DOHH2 (cell line): ENCODE results near the gene STPG4.

Source experiments
- H3F3A ChIP-seq: fragments of 200-600 bp; sonication (generic), shearing (Covaris generic); 2 replicates; pipeline ENCODE4 v1.6.0; 2016; ENCODE audit warnings: antibody characterized with exemption, mild to moderate bottlenecking; ENCODE audit not compliant: control insufficient read depth, insufficient read depth
- H3K27ac ChIP-seq: fragments of 200-600 bp; sonication (generic); 2 replicates; pipeline ENCODE4 v1.5.1; 2014; ENCODE audit warnings: low read depth, mild to moderate bottlenecking, low read length, moderate library complexity
- H3K27me3 ChIP-seq: fragments of 200-600 bp; sonication (generic); 2 replicates; pipeline ENCODE4 v1.6.1; 2014; ENCODE audit warnings: mild to moderate bottlenecking, low read length, mixed read lengths; ENCODE audit not compliant: control insufficient read depth
- H3K36me3 ChIP-seq: fragments of 200-600 bp; sonication (generic); 2 replicates; pipeline ENCODE4 v1.6.1; 2014; ENCODE audit warnings: mild to moderate bottlenecking, low read length, moderate library complexity, mixed read lengths; ENCODE audit not compliant: control insufficient read depth
- H3K4me1 ChIP-seq: fragments of 200-600 bp; sonication (generic); 2 replicates; pipeline ENCODE4 v1.6.1; 2014; ENCODE audit warnings: mild to moderate bottlenecking, low read length, mixed read lengths; ENCODE audit not compliant: control insufficient read depth
- H3K4me2 ChIP-seq: fragments of 200-600 bp; sonication (generic); 2 replicates; pipeline ENCODE4 v1.6.0; 2014; ENCODE audit warnings: mild to moderate bottlenecking, low read length, moderate library complexity
- H3K4me3 ChIP-seq: fragments of 200-600 bp; sonication (generic); 2 replicates; pipeline ENCODE4 v1.5.1; 2014; ENCODE audit warnings: mild to moderate bottlenecking, low read length, mixed read lengths
- H3K79me2 ChIP-seq: fragments of 200-600 bp; sonication (generic); 2 replicates; pipeline ENCODE4 v1.6.1; 2014; ENCODE audit warnings: mild to moderate bottlenecking, low read length, mixed read lengths; ENCODE audit not compliant: control insufficient read depth
- H3K9me2 ChIP-seq: fragments of 200-600 bp; sonication (generic); replicated peaks from 2 replicates; pipeline ENCODE4 v1.6.1; 2014; ENCODE audit warnings: mild to moderate bottlenecking, low read length, mixed read lengths; ENCODE audit not compliant: control insufficient read depth
- H3K9me3 ChIP-seq: fragments of 200-600 bp; sonication (generic); 2 replicates; pipeline ENCODE4 v1.6.1; 2014; ENCODE audit warnings: antibody characterized with exemption, low read length, mixed read lengths; ENCODE audit not compliant: control insufficient read depth, insufficient read depth
- H4K20me1 ChIP-seq: fragments of 200-600 bp; sonication (generic); 2 replicates; pipeline ENCODE4 v1.6.0; 2014; ENCODE audit warnings: low read depth, mild to moderate bottlenecking, antibody characterized with exemption, low read length, moderate library complexity; ENCODE audit not compliant: control insufficient read depth, insufficient read depth
- EZH2phosphoT487 ChIP-seq: fragments of 200-600 bp; sonication (generic); IDR thresholded peaks from 2 replicates; pipeline ENCODE4 v1.6.1; 2017; ENCODE audit warnings: borderline replicate concordance, mild to moderate bottlenecking, antibody characterized with exemption, low read length, moderate library complexity, mixed read lengths
- TF ChIP-seq, protein P1 (sequence below): fragments of 200-600 bp; sonication (generic); IDR thresholded peaks from one replicate; pipeline ENCODE4 v1.5.1; 2014; ENCODE audit warnings: antibody characterized with exemption, mild to moderate bottlenecking, low read depth, low read length; ENCODE audit not compliant: poor library complexity, severe bottlenecking

STPG4 gene, protein sequence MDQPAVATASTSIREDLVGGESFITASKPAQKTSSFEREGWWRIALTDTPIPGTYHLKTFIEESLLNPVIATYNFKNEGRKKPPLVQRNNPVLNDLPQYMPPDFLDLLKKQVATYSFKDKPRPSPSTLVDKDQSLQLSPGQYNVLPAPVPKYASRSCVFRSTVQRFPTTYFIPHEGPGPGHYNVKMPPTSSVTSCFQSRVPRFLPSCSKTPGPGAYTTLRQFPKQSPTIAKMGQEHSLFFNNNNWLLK

DNA sequence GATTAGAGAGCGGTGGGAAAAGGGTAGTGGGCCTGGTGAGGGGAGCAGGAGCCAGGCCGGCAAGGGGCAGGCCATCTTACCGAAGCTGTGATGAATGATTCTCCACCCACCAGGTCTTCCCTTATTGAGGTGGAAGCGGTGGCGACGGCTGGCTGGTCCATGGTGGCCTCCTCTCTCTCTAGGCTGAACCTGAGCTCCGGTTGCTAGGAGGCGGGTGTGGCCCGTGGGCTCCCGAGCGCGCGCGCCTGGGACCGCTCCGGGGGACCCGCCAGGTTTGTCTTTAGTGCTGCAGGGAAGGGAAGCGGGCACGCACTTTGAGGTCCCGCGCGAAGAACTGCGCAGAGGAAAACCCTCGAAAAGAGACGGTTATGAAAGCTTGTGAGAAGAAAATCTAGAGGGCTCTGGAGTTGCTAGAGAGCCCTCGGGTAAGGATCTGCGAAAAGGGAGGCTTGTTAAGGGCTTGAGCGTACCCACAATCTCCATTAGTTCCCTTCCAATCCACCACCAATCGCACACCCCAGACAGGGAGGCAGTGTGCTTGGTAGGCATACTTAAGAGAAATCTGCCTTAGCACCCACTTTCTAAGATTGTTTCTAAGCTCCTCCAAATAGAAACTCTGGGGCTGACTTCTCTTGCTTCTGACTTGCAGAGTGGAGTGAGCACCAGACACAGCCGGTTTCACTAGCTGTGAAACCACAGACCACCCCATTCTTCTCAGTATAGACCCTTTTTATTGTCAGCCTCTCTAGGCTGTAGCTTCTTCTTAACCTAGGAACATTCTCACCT, at the start of gene STPG4:
STPG4 (minus strand) TSS at position 218 of the 786 bp plus-strand sequence; CDS start at position 161, 57 bp downstream.
- Histone ChIP-seq H4K20me1 (0 out of 2 replicates have a peak, but pooled peaks cover 4% of the 10 kb centered on the region), H3K9me2 (no peaks in the 10 kb centered on the region), H3K4me2 (no peak within 1 kb of the TSS), H3K27me3 (no peaks in the 10 kb centered on the region), H3F3A (peaks cover 39% of the 10 kb centered on the region), H3K36me3 (peaks cover 52% of the 10 kb centered on the region), H3K27ac (no peak within 1 kb of the TSS), H3K9me3 (no peaks in the 10 kb centered on the region), H3K79me2 (no peaks in the 10 kb centered on the region), H3K4me3 (no peak within 1 kb of the TSS), H3K4me1 (no peaks in the 10 kb centered on the region)
- TF ChIP-seq, protein P1, sequence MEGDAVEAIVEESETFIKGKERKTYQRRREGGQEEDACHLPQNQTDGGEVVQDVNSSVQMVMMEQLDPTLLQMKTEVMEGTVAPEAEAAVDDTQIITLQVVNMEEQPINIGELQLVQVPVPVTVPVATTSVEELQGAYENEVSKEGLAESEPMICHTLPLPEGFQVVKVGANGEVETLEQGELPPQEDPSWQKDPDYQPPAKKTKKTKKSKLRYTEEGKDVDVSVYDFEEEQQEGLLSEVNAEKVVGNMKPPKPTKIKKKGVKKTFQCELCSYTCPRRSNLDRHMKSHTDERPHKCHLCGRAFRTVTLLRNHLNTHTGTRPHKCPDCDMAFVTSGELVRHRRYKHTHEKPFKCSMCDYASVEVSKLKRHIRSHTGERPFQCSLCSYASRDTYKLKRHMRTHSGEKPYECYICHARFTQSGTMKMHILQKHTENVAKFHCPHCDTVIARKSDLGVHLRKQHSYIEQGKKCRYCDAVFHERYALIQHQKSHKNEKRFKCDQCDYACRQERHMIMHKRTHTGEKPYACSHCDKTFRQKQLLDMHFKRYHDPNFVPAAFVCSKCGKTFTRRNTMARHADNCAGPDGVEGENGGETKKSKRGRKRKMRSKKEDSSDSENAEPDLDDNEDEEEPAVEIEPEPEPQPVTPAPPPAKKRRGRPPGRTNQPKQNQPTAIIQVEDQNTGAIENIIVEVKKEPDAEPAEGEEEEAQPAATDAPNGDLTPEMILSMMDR, result no peak
- no peak for TF ChIP-seq EZH2phosphoT487

DNA sequence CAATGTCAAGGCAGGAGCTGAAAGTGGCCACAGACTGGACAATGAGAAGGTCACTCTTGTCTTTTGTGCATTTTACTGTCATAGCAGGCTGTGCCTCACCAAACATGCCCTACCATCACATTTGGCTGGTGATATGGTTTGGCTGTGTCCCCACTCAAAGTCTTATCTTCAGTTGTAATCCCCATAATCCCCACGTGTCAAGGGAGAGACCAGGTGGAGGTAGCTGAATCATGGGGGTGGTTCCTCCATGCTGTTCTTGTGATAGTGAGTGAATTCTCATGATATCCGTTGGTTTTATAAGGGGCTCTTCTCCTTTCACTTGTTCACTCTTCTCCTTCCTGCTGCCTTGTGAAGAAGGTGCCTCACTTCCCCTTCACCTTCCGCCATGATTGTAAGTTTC, 49.6 kb upstream of the STPG4 start:
- Histone ChIP-seq H3K36me3 (no peaks in the 10 kb centered on the region), H4K20me1 (no peaks in the 10 kb centered on the region), H3K4me3 (no peak overlapping the region), H3K4me1 (no peaks in the 10 kb centered on the region), H3K9me2 (no peaks in the 10 kb centered on the region), H3K27ac (no peak overlapping the region), H3F3A (no peaks in the 10 kb centered on the region), H3K9me3 (0 out of 2 replicates have a peak, but pooled peaks cover 4% of the 10 kb centered on the region), H3K4me2 (no peak overlapping the region), H3K27me3 (peaks cover 10% of the 10 kb centered on the region), H3K79me2 (no peaks in the 10 kb centered on the region)
- no peak for TF ChIP-seq EZH2phosphoT487
- TF ChIP-seq, protein P1, result no peak

DNA sequence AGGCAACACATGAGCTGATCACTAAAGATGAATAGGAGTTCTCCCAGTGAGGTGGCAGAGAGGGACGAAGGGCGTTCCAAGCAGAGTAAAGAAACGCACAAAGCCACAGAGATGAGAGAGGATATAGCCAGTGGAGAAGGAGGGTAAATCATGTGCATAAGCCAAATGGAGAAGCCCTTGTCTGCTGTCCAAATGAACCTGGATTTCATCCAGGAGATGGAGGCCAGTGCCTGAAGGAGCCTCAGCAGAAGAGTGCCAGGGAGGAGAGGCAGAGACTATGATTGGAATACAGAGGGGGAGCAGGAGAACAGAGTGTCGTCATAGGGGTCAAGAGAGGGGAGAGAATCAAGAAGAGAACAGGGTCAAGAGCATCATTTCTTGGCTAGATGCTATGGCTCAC, 48.9 kb upstream of the STPG4 start:
- Histone ChIP-seq H3K4me2 (no peak overlapping the region), H3K36me3 (no peaks in the 10 kb centered on the region), H3F3A (no peaks in the 10 kb centered on the region), H3K79me2 (no peaks in the 10 kb centered on the region), H3K27me3 (peaks cover 6% of the 10 kb centered on the region), H3K4me1 (no peaks in the 10 kb centered on the region), H3K27ac (no peak overlapping the region), H3K9me2 (no peaks in the 10 kb centered on the region), H4K20me1 (no peaks in the 10 kb centered on the region), H3K9me3 (0 out of 2 replicates have a peak, but pooled peaks cover 4% of the 10 kb centered on the region), H3K4me3 (no peak overlapping the region)
- TF ChIP-seq EZH2phosphoT487, result no peak
- TF ChIP-seq, protein P1, result no peak
